Osteoblast (primary cell): Measurements from ENCODE around the gene C3orf62. TPM values are rescaled to one million over a fixed set of nuclear protein-coding genes. Genes with fewer than 3 reads are reported as not detected.
A peak's percentile ranks its signal among the peaks of the same experiment; 100 is the strongest.

Source experiments
- DNase-seq: peaks from one replicate; pipeline ENCODE4 v3.0.0; 2011; ENCODE audit warnings: low spot score, mixed read lengths; ENCODE audit not compliant: insufficient read length; ENCODE audit errors: missing footprints
- H2AFZ ChIP-seq: 2 replicates; pipeline ENCODE4 v1.6.0; 2011; ENCODE audit warnings: mild to moderate bottlenecking, low read length
- H3K27ac ChIP-seq: 2 replicates; pipeline ENCODE4 v1.5.1; 2011; ENCODE audit warnings: mild to moderate bottlenecking, low read depth, low read length, moderate library complexity
- H3K27me3 ChIP-seq: 2 replicates; pipeline ENCODE4 v1.6.0; 2012; ENCODE audit warnings: mild to moderate bottlenecking, control low read depth, inconsistent platforms, low read length, moderate library complexity; ENCODE audit not compliant: insufficient read depth
- H3K36me3 ChIP-seq: 2 replicates; pipeline ENCODE4 v1.5.1; 2011; ENCODE audit warnings: mild to moderate bottlenecking, low read length, control low read depth, moderate library complexity; ENCODE audit not compliant: insufficient read depth
- H3K4me1 ChIP-seq: 2 replicates; pipeline ENCODE4 v1.5.1; 2011; ENCODE audit warnings: mild to moderate bottlenecking, low read length, control low read depth, moderate library complexity; ENCODE audit not compliant: insufficient read depth
- H3K4me2 ChIP-seq: 2 replicates; pipeline ENCODE4 v1.6.0; 2011; ENCODE audit warnings: mild to moderate bottlenecking, low read length; ENCODE audit not compliant: insufficient read depth
- H3K4me3 ChIP-seq: fragments of 200-600 bp; sonication (generic); 3 replicates; pipeline ENCODE4 v1.5.1; 2012; ENCODE audit warnings: mild to moderate bottlenecking, low read length, inconsistent platforms; ENCODE audit not compliant: insufficient read depth
- H3K79me2 ChIP-seq: 2 replicates; pipeline ENCODE4 v1.6.0; 2012; ENCODE audit warnings: mild to moderate bottlenecking, low read length, control low read depth, inconsistent platforms; ENCODE audit not compliant: insufficient read depth
- H3K9me3 ChIP-seq: 2 replicates; pipeline ENCODE4 v1.5.1; 2011; ENCODE audit warnings: low read depth, low read length, control low read depth
- H4K20me1 ChIP-seq: 2 replicates; pipeline ENCODE4 v1.6.0; 2012; ENCODE audit warnings: mild to moderate bottlenecking, low read length, control low read depth; ENCODE audit not compliant: insufficient read depth
- total RNA-seq: library from RNA; depleted of rRNA; stranded (reverse); fragments of >200 nt; gene quantifications from 2 replicates; pipeline ENCODE4 v1.2.3, GENCODE V29; 2012
- TF ChIP-seq, protein P1 (sequence below): IDR thresholded peaks from 2 replicates; pipeline ENCODE4 v1.5.1; 2011; ENCODE audit warnings: mild to moderate bottlenecking, low read depth, low read length, moderate library complexity; ENCODE audit errors: extremely low read depth

Gene C3orf62
- total RNA-seq: 1.8 and 3.6 TPM in 2 replicates

DNA sequence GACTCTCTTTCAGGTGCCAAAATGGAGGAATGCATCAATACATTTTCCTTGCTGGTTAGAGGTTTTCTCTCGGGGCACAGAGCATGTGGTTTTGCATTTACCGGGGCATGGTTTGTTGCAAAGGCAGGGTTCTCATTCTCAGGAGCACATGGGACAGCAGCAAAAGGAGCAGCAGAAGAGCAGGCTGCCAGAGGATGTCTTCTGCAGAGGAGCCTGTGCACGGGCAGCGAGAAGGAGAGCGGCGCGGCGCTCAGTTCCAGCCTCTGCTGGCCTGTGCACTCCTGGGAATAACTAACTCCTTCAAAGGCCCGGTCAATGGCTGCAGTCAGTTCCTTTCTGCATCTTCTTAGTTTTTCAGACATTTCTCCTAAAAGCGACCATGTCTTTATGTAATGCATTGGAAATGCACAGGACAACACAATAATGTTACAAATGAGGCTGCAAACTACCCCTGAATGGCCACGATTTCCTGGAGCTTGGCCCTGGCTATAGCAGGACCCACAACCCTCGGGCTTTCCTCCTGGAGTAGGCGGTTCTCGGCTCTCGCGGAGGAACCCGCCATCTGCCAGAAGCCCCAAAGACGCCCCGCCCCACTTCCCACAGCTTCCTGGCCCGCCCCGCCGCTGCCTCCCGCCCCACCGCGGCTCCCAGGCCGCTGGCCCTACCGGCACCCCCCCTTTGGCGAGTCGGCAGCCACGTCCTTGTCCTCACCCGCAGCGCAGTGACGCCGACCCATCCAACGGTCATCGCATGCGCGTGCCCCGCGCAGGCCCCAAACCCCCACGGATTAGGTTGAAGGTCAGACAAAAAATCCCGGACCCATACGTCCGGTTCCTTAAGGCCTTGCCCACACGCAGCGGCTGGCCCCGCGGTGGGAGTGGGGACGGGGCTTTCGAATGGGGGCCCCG is at the start of gene C3orf62:
Gene C3orf62 (minus strand): TSS at position 758 of the 908 bp plus-strand sequence. CDS start 360 bp downstream, at position 398.
- Histone ChIP-seq H3K79me2 (no peaks in the 10 kb centered on the region), H2AFZ (peak within 1 kb of the TSS; percentile 79), H3K4me2 (peak within 1 kb of the TSS; percentile 90), H3K9me3 (no peaks in the 10 kb centered on the region), H3K27ac (peak within 1 kb of the TSS; percentile 81), H3K4me1 (peaks cover 25% of the 10 kb centered on the region), H3K27me3 (no peaks in the 10 kb centered on the region), H4K20me1 (no peaks in the 10 kb centered on the region), H3K36me3 (peaks cover 16% of the 10 kb centered on the region), H3K4me3 (peak within 1 kb of the TSS; percentile 74)
- peak; percentile 92 for DNase-seq
- TF ChIP-seq, protein P1, sequence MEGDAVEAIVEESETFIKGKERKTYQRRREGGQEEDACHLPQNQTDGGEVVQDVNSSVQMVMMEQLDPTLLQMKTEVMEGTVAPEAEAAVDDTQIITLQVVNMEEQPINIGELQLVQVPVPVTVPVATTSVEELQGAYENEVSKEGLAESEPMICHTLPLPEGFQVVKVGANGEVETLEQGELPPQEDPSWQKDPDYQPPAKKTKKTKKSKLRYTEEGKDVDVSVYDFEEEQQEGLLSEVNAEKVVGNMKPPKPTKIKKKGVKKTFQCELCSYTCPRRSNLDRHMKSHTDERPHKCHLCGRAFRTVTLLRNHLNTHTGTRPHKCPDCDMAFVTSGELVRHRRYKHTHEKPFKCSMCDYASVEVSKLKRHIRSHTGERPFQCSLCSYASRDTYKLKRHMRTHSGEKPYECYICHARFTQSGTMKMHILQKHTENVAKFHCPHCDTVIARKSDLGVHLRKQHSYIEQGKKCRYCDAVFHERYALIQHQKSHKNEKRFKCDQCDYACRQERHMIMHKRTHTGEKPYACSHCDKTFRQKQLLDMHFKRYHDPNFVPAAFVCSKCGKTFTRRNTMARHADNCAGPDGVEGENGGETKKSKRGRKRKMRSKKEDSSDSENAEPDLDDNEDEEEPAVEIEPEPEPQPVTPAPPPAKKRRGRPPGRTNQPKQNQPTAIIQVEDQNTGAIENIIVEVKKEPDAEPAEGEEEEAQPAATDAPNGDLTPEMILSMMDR: no peak

DNA sequence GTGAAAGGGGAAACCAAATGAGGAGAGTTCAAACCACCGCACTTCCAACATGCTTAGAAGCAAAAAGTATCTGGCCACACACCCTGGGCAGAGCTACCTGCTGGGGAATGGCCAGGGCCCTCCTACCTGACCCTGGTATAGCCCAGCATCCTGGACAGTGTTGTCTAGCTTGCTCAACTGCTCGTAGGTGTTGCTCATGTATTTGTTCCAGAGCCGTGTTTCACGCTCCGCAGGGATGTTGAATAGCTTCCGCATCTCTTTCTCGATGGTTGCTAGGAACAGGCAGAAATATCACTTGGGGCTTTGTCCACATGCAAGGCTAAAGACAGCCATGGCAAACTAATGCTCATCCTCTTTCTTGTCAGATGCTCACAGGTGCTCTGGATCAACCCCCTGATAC is 47.7 kb upstream of the C3orf62 start:
- Histone ChIP-seq H3K36me3 (peaks cover 71% of the 10 kb centered on the region), H3K79me2 (peaks cover 40% of the 10 kb centered on the region)

DNA sequence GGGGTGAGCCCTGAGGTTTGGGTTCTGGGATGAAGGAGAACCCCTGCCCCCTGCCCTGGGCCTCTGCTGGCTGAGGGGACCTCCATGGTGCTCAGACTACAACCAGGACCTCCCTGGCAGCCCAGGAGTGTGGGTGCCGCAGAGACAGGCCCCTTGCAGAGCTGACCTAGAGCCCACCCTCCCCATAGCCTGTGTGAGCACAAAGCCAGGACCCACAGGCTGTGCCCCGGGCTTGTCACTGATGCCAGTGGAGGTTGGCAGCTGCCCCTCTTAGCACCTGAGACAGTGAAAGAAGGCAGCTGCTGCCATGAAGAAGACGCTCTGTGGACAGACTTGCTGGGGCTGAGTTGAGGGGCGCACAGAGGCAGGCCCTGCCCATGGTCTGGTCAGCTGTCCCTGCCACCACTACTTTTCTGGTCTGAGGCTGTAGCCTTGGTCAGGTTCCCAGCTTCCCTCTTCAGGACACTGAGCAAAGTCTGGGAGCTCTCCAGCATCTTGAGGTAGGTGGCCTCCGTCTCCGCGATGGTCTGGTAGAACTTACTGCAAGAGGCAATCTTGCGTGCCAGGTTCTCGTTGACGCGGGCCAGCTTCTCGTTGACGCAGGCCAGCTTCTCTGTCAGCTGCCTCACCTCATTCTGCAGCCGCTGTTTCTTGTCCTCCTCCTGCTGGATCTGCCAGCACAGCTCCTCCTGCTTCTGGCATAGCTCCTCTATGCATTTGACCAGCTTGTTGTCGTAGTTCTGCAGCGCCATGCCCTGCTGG is 39.8 kb upstream of the C3orf62 start:
- Histone ChIP-seq H3K36me3 (peaks cover 39% of the 10 kb centered on the region), H2AFZ (no peak overlapping the region), H3K27me3 (no peaks in the 10 kb centered on the region), H3K4me1 (peaks cover 7% of the 10 kb centered on the region), H3K27ac (no peak overlapping the region), H3K4me2 (no peak overlapping the region), H3K9me3 (no peaks in the 10 kb centered on the region), H3K4me3 (no peak overlapping the region), H3K79me2 (peaks cover 10% of the 10 kb centered on the region), H4K20me1 (peaks cover 9% of the 10 kb centered on the region)
- TF ChIP-seq, protein P1: no peak
- no peak for DNase-seq

More for the DNA sequence above, 47.7 kb upstream of the C3orf62 start:
- H4K20me1 ChIP-seq: peaks cover 9% of the 10 kb centered on the region
- H3K4me2 ChIP-seq: no peak overlapping the region
- no peak overlapping the region for H3K27ac ChIP-seq
- H3K4me1 ChIP-seq: peaks cover 6% of the 10 kb centered on the region
- TF ChIP-seq, protein P1: no peak
- no peak overlapping the region for H2AFZ ChIP-seq
- H3K9me3 ChIP-seq: no peaks in the 10 kb centered on the region
- H3K4me3 ChIP-seq: no peak overlapping the region
- DNase-seq: no peak
- no peaks in the 10 kb centered on the region for H3K27me3 ChIP-seq
